G401.6 (cell line): ENCODE measurements around the gene RAD54L2.
"Not testable (repeated sequence)": the region's sequence is repeated elsewhere in the genome, so short reads cannot be mapped to it uniquely, and the experiment has no call there.

Experiments used
- FAIRE-seq: peaks from 2 replicates; lab custom pipeline; 2012; peaks lifted over from hg19 to GRCh38; lab: Jason Lieb, UNC

RAD54L2 gene

GRCh38 chr3:51538459-51539290, at the start of gene RAD54L2:
TSS of gene RAD54L2 (plus strand) at chr3:51538719. CDS start at chr3:51590421, 51,702 bp downstream.
- FAIRE-seq: no peak

GRCh38 chr3:51498876-51499738, 39.4 kb upstream of the RAD54L2 start:
- peak; percentile 98 for FAIRE-seq

GRCh38 chr3:51500632-51501131, 37.8 kb upstream of the RAD54L2 start:
- no peak for FAIRE-seq

GRCh38 chr3:51501833-51502561, 36.5 kb upstream of the RAD54L2 start:
- peak; percentile 74 for FAIRE-seq

GRCh38 chr3:51502562-51502910, 36.0 kb upstream of the RAD54L2 start:
- FAIRE-seq: no peak

GRCh38 chr3:51503007-51503406, 35.5 kb upstream of the RAD54L2 start:
- no peak for FAIRE-seq

GRCh38 chr3:51508255-51508654, 30.3 kb upstream of the RAD54L2 start:
- no peak for FAIRE-seq

- no peak for FAIRE-seq
These were observed 27.5 kb upstream of the RAD54L2 start for GRCh38 chr3:51510996-51511395.

- no peak for FAIRE-seq
These were observed 24.3 kb upstream of the RAD54L2 start for GRCh38 chr3:51514210-51514609.

GRCh38 chr3:51519848-51520247, 18.7 kb upstream of the RAD54L2 start:
- no peak for FAIRE-seq

GRCh38 chr3:51520906-51521730, 17.4 kb upstream of the RAD54L2 start:
- not testable (repeated sequence) for FAIRE-seq

GRCh38 chr3:51522273-51522962, 16.1 kb upstream of the RAD54L2 start:
- FAIRE-seq: no peak

GRCh38 chr3:51524874-51525273, 13.6 kb upstream of the RAD54L2 start:
- FAIRE-seq: not testable (repeated sequence)

GRCh38 chr3:51530485-51530884, 8.0 kb upstream of the RAD54L2 start:
- no peak for FAIRE-seq

- no peak for FAIRE-seq
These were observed 3.1 kb upstream of the RAD54L2 start for GRCh38 chr3:51535146-51536019.

- FAIRE-seq: not testable (repeated sequence)
These were observed 888 bp upstream of the RAD54L2 start for GRCh38 chr3:51537631-51538030.

- FAIRE-seq: no peak
These were observed 432 bp upstream of the RAD54L2 start for GRCh38 chr3:51538115-51538458.

GRCh38 chr3:51539291-51539941, 897 bp downstream of the RAD54L2 start:
- no peak for FAIRE-seq

- FAIRE-seq: not testable (repeated sequence)
These were observed 4.1 kb downstream of the RAD54L2 start for GRCh38 chr3:51542596-51542995.
